GM20000 (cell line): ENCODE results near the gene KREMEN1.

Experiments
- DNase-seq: peaks from one replicate; pipeline ENCODE4 v3.0.0; 2012; ENCODE audit warnings: low spot score
- CTCF ChIP-seq: IDR thresholded peaks from 2 replicates; pipeline ENCODE4 v1.5.1; 2012; ENCODE audit warnings: mild to moderate bottlenecking, control low read depth; ENCODE audit errors: extremely low read depth, missing control alignments

The KREMEN1 gene

GRCh38 chr22:29216873-29217666 is 144.2 kb downstream of the KREMEN1 start:
- TF ChIP-seq CTCF, result no peak
- DNase-seq, result no peak
